ENCODE data around the gene F10. TPM values are rescaled to one million over a fixed set of nuclear protein-coding genes. Genes with fewer than 3 reads are reported as not detected.

F10 gene
- total and polyA plus RNA-seq, 2 of the 13 experiments (the other 11 are each of a cell fraction or from before 2014, with no cell fraction given) = 58.4 to 237 TPM

DNA sequence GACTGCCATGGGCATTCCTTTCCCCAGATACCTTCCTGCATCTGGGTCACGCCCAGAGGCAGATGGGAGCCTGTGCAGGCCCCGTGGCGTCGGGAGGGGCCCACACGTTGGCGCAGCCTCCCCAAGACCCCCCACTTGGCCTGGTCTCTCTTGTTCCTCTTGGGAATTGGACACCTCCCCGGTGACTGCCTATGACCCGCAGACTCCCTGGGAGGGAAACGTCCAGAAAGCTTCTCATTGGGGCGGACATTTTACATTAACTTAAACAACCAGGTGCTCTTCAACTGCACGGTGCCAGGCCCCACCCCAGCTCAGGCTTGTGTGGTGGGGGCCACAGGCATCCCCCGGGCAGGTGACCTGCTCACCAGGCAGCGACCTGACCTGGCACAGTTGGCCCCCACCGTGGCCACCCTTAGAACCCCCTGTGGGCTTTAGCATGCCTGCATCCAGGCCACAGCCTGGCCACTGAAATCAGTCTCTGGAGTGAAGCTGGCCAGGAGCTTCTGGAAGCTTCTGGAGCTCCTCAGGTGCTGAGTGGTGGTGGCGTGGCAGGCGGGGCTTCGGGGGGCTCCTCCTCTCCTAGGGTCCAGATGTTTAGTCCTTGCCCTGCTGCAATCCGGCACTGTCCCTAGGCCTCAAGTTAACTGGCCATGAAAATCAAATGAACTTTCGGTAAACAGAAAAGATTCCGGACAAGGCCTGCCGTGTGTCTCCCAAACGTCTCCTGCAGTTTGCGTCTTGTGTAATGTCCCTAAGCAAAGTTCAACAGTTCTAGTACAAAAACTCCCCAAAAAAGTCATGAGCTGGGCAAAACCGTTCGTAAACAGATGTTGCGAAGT is 27.3 kb downstream of the F10 start (continued):
- no peak for TF ChIP-seq RARG (CRISPR knock-in tag; IDR thresholded peaks at IDR 0.05; ENCODE audit: low read depth)
- TF ChIP-seq PHF20 (CRISPR knock-in tag; IDR thresholded peaks at IDR 0.05) = no peak
- peak in 1 of 2 experiments; percentile 73; a peak in 1 of 4 replicates for TF ChIP-seq EP300 (IDR thresholded peaks at IDR 0.05; ENCODE audit: low read depth in 2 of 2, low read length in 2 of 2)
- TF ChIP-seq EP300 (CRISPR knock-in tag; IDR thresholded peaks at IDR 0.05; ENCODE audit: borderline replicate concordance) = no peak; the same call in none of the 2 replicates
- TF ChIP-seq ZNF318 (CRISPR knock-in tag; IDR thresholded peaks at IDR 0.05) = no peak
- no peak for TF ChIP-seq MXI1 (IDR thresholded peaks at IDR 0.05; ENCODE audit: borderline replicate concordance, low read depth, low read length)
- peak; percentile 68; the same call in 1 of the 2 replicates for TF ChIP-seq RERE (CRISPR knock-in tag; IDR thresholded peaks at IDR 0.05; ENCODE audit: low read depth)
- no peak for TF ChIP-seq ATF3 (CRISPR knock-in tag; IDR thresholded peaks at IDR 0.05)
- no peak for TF ChIP-seq SMC3 (IDR thresholded peaks at IDR 0.05; ENCODE audit: low read length)
- peak; percentile 80 for TF ChIP-seq FOXA3 (CRISPR knock-in tag; IDR thresholded peaks at IDR 0.05)
- peak; percentile 62 to 68 for TF ChIP-seq MAFK (conservative IDR thresholded peaks at IDR 0.05 in 1 of 2, IDR thresholded peaks at IDR 0.05 in 1 of 2; ENCODE audit: low read length in 2 of 2)
- no peak for TF ChIP-seq ZSCAN30 (CRISPR knock-in tag; IDR thresholded peaks at IDR 0.05)
- TF ChIP-seq RELA (CRISPR knock-in tag; IDR thresholded peaks at IDR 0.05) = no peak
- TF ChIP-seq STAT5B (CRISPR knock-in tag; IDR thresholded peaks at IDR 0.05) = no peak
- no peak for TF ChIP-seq ZNF335 (CRISPR knock-in tag; IDR thresholded peaks at IDR 0.05)
- TF ChIP-seq POLR2AphosphoS5 (IDR thresholded peaks at IDR 0.05; ENCODE audit: low read depth, low read length) = no peak
